Measurements from ENCODE around the gene WDR26.
A peak's percentile ranks its signal among the peaks of the same experiment; 100 is the strongest.

DNA sequence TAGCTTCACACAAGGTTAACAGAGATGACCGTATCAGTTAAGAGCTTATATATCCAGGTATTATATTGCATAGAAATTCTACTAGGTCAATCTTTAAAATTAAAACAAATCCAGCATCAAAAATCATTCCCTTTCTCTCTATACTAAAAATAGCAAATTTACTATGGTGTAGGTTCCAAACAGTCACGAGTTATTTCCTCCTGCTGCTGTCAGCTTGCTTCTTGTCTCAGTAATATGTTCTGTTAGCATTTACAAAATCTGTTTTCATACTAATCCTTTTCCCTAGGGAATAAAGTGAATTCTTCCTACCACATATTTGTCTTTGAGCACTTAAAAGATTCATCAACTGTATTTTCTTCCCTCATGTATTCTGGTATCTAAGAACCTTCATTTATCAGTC lies 2.5 kb downstream of the WDR26 start:
- no peak for TF ChIP-seq LEF1 (IDR thresholded peaks at IDR 0.05; ENCODE audit: borderline replicate concordance)
- TF ChIP-seq SP1 (IDR thresholded peaks at IDR 0.05), result no peak
- TF ChIP-seq ELF4 (IDR thresholded peaks at IDR 0.05), result 0 out of 2 replicates have a peak, but pooled peaks have one; percentile 5
- no peak for TF ChIP-seq SUZ12 (IDR thresholded peaks at IDR 0.05)
- TF ChIP-seq FOXM1 (IDR thresholded peaks at IDR 0.05; ENCODE audit: borderline replicate concordance), result no peak
- TF ChIP-seq NFRKB (IDR thresholded peaks at IDR 0.05), result no peak
- no peak for TF ChIP-seq ZNF384 (IDR thresholded peaks at IDR 0.05)

All from HEK293T (cell line).